GM23338 (cell line): ENCODE results near the gene CLEC5A. TPM values are rescaled to one million over a fixed set of nuclear protein-coding genes. Genes with fewer than 3 reads are reported as not detected.

ENCODE experiments used
- ATAC-seq: fragments of 200-7000 bp; cut with Tn5 transposase; 3 replicates; pipeline ENCODE4 v1.9.1; 2020
- DNase-seq: peaks from one replicate; pipeline ENCODE4 v3.0.0-alpha.2; 2015; ENCODE audit warnings: low spot score
- H2AFZ ChIP-seq: fragments of 200-600 bp; sonication (generic); 2 replicates; pipeline ENCODE4 v1.8.0; 2016; ENCODE audit warnings: antibody characterized with exemption, mild to moderate bottlenecking, moderate library complexity
- H3F3A ChIP-seq: fragments of 200-600 bp; sonication (generic); replicated peaks from 2 replicates; pipeline ENCODE4 v1.8.0; 2017; ENCODE audit warnings: antibody characterized with exemption, mixed run types, low read depth
- H3K27ac ChIP-seq: fragments of 200-600 bp; sonication (generic); 2 replicates; pipeline ENCODE4 v1.6.1; 2016; ENCODE audit warnings: low read depth
- H3K27me3 ChIP-seq: fragments of 200-600 bp; sonication (generic); 2 replicates; pipeline ENCODE4 v1.8.0; 2016; ENCODE audit warnings: mild to moderate bottlenecking, mixed run types, moderate library complexity; ENCODE audit not compliant: insufficient read depth
- H3K36me3 ChIP-seq: fragments of 200-600 bp; sonication (generic); 2 replicates; pipeline ENCODE4 v1.8.0; 2016; ENCODE audit warnings: mild to moderate bottlenecking; ENCODE audit not compliant: insufficient read depth
- H3K4me1 ChIP-seq: fragments of 200-600 bp; sonication (generic); 2 replicates; pipeline ENCODE4 v1.8.0; 2016; ENCODE audit warnings: mild to moderate bottlenecking, moderate library complexity; ENCODE audit not compliant: insufficient read depth
- H3K4me2 ChIP-seq: fragments of 200-600 bp; sonication (generic); 2 replicates; pipeline ENCODE4 v1.7.1; 2017; ENCODE audit warnings: mixed run types
- H3K4me3 ChIP-seq: fragments of 200-600 bp; sonication (generic); 2 replicates; pipeline ENCODE4 v1.6.1; 2016; ENCODE audit warnings: mixed run types
- H3K79me2 ChIP-seq: fragments of 200-600 bp; sonication (generic); replicated peaks from 2 replicates; pipeline ENCODE4 v1.8.0; 2017; ENCODE audit warnings: mild to moderate bottlenecking; ENCODE audit not compliant: insufficient read depth
- H3K9me2 ChIP-seq: fragments of 200-600 bp; sonication (generic); 2 replicates; pipeline ENCODE4 v1.8.0; 2017; ENCODE audit not compliant: insufficient read depth
- H4K20me1 ChIP-seq: fragments of 200-600 bp; sonication (generic); replicated peaks from 2 replicates; pipeline ENCODE4 v1.8.0; 2017; ENCODE audit warnings: mild to moderate bottlenecking; ENCODE audit not compliant: insufficient read depth
- H3K27ac Mint-ChIP-seq: 2 replicates; pipeline ENCODE4 v1.8.0; 2020; ENCODE audit warnings: inconsistent platforms, mild to moderate bottlenecking, moderate library complexity, mixed read lengths
- H3K27me3 Mint-ChIP-seq: 3 replicates; pipeline ENCODE4 v1.8.0; 2022; ENCODE audit warnings: low read depth, mild to moderate bottlenecking, moderate library complexity, mixed read lengths, inconsistent platforms; ENCODE audit not compliant: insufficient read depth, poor library complexity
- H3K36me3 Mint-ChIP-seq: 3 replicates; pipeline ENCODE4 v1.8.0; 2021; ENCODE audit warnings: low read depth, mild to moderate bottlenecking, inconsistent platforms, moderate library complexity, mixed read lengths
- H3K4me1 Mint-ChIP-seq: 3 replicates; pipeline ENCODE4 v1.8.0; 2020; ENCODE audit warnings: mild to moderate bottlenecking, inconsistent platforms, mixed read lengths
- H3K4me3 Mint-ChIP-seq: 3 replicates; pipeline ENCODE4 v1.8.0; 2021; ENCODE audit warnings: moderate library complexity, mild to moderate bottlenecking, inconsistent platforms, mixed read lengths
- H3K9me3 Mint-ChIP-seq: 3 replicates; pipeline ENCODE4 v1.8.0; 2020; ENCODE audit warnings: moderate library complexity, mild to moderate bottlenecking, inconsistent platforms, mixed read lengths
- CREB1 ChIP-seq: fragments of 250-450 bp; sonication (Bioruptor Pico); IDR thresholded peaks from 2 replicates; pipeline ENCODE4 v1.5.0; 2020; ENCODE audit warnings: low read depth, mild to moderate bottlenecking, moderate library complexity
- EZH2 ChIP-seq: fragments of 200-600 bp; sonication (generic); IDR thresholded peaks from one replicate; pipeline ENCODE4 v1.8.0; 2017; ENCODE audit warnings: antibody characterized with exemption, mild to moderate bottlenecking, low read depth; ENCODE audit not compliant: unreplicated experiment
- EZH2phosphoT487 ChIP-seq: fragments of 200-600 bp; sonication (generic); IDR thresholded peaks from one replicate; pipeline ENCODE4 v1.8.1; 2018; ENCODE audit warnings: antibody characterized with exemption; ENCODE audit not compliant: unreplicated experiment
- JUNB ChIP-seq: IDR thresholded peaks from one replicate; pipeline ENCODE4 v1.6.1; 2016; ENCODE audit warnings: antibody characterized with exemption; ENCODE audit not compliant: unreplicated experiment
- NANOG ChIP-seq: IDR thresholded peaks from 2 replicates; pipeline ENCODE4 v1.6.1; 2016; ENCODE audit warnings: antibody characterized with exemption, borderline replicate concordance
- POLR2AphosphoS5 ChIP-seq: IDR thresholded peaks from 2 replicates; pipeline ENCODE4 v1.6.1; 2016; ENCODE audit warnings: antibody characterized with exemption, low read depth
- STAT1 ChIP-seq: IDR thresholded peaks from one replicate; pipeline ENCODE4 v1.6.1; 2016; ENCODE audit warnings: antibody characterized with exemption; ENCODE audit not compliant: unreplicated experiment
- ZNF114 ChIP-seq: fragments of 250-450 bp; sonication (Bioruptor Pico); IDR thresholded peaks from 2 replicates; pipeline ENCODE4 v1.5.0; 2020; ENCODE audit warnings: mild to moderate bottlenecking, moderate library complexity
- polyA plus RNA-seq: library from polyadenylated mRNA; unstranded; fragments of >200 nt; fragmentation: Nextera tagmentation; extraction: Ambion mirVana; gene quantifications from 2 replicates; pipeline ENCODE4 v1.2.1, GENCODE V29; 2016
- total RNA-seq: library from RNA; depleted of rRNA; stranded (reverse); fragments of >200 nt; shearing (Covaris generic); gene quantifications from 2 replicates; pipeline ENCODE4 v1.2.3, GENCODE V29; 2014
- TF ChIP-seq, protein P1 (sequence below): IDR thresholded peaks from 2 replicates; pipeline ENCODE4 v1.6.1; 2016; ENCODE audit warnings: antibody characterized with exemption
- TF ChIP-seq, protein P2 (sequence below): fragments of 250-450 bp; sonication (Bioruptor Pico); IDR thresholded peaks from 2 replicates; pipeline ENCODE4 v1.5.0; 2020; ENCODE audit warnings: mild to moderate bottlenecking, moderate library complexity
- TF ChIP-seq, protein P3 (sequence below), 2 experiments: fragments of 200-600 bp in 1 of 2; sonication (generic) in 1 of 2; conservative IDR thresholded peaks; 2 replicates each; pipeline versions ENCODE4 v1.5.1 to v1.6.1; 2016 to 2017; ENCODE audit warnings: antibody characterized with exemption in 2 of 2, low read depth in 2 of 2, mild to moderate bottlenecking in 2 of 2, moderate library complexity in 1 of 2

Gene CLEC5A
- total and polyA plus RNA-seq, 2 experiments from 2014 or later, result not detected

DNA sequence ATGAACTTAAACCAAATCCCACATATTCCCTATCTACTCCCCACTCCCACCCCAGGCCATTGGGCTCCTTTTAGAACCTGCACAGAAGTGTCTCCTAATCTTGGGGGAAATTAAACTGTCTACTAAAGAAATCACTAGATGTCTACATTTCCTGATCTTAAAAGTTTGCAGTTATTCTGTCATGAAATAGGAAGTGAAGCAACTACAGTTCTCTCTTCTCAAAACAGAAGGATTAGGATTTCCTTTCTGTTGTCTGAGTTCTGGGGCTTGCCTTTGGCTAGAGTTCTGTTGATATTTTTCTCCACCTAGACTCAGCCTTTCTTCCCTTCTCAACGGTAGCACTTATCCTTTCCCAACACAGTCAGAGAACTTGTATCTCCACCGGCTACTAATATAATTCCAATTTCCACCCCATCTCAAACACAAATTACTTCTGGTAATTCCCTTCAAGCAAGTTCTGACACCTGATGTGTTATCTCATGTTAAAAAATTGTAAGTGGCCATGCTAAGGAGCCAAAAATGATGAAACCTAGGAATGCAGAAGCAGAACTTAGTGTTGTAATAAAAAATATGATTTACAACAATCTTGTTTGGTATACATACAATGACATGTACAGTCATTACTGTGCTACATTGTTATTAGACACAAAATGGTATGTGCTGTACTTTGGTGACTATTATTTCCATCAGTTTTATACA lies 18.5 kb downstream of the CLEC5A start (continued):
- TF ChIP-seq POLR2AphosphoS5, result no peak
- TF ChIP-seq, protein P1, sequence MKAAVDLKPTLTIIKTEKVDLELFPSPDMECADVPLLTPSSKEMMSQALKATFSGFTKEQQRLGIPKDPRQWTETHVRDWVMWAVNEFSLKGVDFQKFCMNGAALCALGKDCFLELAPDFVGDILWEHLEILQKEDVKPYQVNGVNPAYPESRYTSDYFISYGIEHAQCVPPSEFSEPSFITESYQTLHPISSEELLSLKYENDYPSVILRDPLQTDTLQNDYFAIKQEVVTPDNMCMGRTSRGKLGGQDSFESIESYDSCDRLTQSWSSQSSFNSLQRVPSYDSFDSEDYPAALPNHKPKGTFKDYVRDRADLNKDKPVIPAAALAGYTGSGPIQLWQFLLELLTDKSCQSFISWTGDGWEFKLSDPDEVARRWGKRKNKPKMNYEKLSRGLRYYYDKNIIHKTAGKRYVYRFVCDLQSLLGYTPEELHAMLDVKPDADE, result no peak

DNA sequence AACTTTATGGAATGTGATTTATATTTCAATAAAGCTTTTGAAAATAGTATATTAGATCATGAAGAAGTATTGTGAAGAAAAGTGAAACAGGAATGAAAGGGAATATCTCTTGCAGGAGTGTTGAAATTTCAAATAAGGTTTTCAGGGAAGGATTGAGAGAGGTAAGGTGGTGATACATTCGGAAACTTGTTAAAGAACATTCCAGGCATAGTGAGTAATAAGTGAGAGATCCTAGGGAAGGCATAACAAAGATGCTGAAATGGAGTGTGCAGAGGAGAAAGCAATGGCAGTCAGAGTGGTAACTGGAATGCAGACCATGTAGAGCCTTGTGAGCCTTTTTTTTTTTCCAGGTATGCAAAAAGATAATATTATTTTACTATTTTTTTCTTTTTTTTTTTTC lies 26.5 kb downstream of the CLEC5A start:
- ATAC-seq, result no peak
- H4K20me1 ChIP-seq, result no peaks in the 10 kb centered on the region
- no peaks in the 10 kb centered on the region for H3K27me3 ChIP-seq
- Mint-ChIP-seq H3K4me3 (no peak overlapping the region), H3K27ac (no peak overlapping the region), H3K27me3 (no peaks in the 10 kb centered on the region), H3K36me3 (peaks cover 2% of the 10 kb centered on the region; the same call in 1 of the 3 replicates), H3K9me3 (peaks cover 3% of the 10 kb centered on the region; the same call in 2 of the 3 replicates), H3K4me1 (no peaks in the 10 kb centered on the region; the same call in 2 of the 3 replicates)
- H3K4me1 ChIP-seq, result no peaks in the 10 kb centered on the region
- no peak overlapping the region for H2AFZ ChIP-seq
- H3K9me2 ChIP-seq, result 0 out of 2 replicates have a peak, but pooled peaks cover 3% of the 10 kb centered on the region
- H3F3A ChIP-seq, result no peaks in the 10 kb centered on the region
- H3K79me2 ChIP-seq, result no peaks in the 10 kb centered on the region
- H3K4me3 ChIP-seq, result no peak overlapping the region
- H3K36me3 ChIP-seq, result no peaks in the 10 kb centered on the region
- DNase-seq, result no peak
- no peak overlapping the region for H3K4me2 ChIP-seq
- no peak overlapping the region for H3K27ac ChIP-seq
- no peak for TF ChIP-seq STAT1
- TF ChIP-seq, protein P2, sequence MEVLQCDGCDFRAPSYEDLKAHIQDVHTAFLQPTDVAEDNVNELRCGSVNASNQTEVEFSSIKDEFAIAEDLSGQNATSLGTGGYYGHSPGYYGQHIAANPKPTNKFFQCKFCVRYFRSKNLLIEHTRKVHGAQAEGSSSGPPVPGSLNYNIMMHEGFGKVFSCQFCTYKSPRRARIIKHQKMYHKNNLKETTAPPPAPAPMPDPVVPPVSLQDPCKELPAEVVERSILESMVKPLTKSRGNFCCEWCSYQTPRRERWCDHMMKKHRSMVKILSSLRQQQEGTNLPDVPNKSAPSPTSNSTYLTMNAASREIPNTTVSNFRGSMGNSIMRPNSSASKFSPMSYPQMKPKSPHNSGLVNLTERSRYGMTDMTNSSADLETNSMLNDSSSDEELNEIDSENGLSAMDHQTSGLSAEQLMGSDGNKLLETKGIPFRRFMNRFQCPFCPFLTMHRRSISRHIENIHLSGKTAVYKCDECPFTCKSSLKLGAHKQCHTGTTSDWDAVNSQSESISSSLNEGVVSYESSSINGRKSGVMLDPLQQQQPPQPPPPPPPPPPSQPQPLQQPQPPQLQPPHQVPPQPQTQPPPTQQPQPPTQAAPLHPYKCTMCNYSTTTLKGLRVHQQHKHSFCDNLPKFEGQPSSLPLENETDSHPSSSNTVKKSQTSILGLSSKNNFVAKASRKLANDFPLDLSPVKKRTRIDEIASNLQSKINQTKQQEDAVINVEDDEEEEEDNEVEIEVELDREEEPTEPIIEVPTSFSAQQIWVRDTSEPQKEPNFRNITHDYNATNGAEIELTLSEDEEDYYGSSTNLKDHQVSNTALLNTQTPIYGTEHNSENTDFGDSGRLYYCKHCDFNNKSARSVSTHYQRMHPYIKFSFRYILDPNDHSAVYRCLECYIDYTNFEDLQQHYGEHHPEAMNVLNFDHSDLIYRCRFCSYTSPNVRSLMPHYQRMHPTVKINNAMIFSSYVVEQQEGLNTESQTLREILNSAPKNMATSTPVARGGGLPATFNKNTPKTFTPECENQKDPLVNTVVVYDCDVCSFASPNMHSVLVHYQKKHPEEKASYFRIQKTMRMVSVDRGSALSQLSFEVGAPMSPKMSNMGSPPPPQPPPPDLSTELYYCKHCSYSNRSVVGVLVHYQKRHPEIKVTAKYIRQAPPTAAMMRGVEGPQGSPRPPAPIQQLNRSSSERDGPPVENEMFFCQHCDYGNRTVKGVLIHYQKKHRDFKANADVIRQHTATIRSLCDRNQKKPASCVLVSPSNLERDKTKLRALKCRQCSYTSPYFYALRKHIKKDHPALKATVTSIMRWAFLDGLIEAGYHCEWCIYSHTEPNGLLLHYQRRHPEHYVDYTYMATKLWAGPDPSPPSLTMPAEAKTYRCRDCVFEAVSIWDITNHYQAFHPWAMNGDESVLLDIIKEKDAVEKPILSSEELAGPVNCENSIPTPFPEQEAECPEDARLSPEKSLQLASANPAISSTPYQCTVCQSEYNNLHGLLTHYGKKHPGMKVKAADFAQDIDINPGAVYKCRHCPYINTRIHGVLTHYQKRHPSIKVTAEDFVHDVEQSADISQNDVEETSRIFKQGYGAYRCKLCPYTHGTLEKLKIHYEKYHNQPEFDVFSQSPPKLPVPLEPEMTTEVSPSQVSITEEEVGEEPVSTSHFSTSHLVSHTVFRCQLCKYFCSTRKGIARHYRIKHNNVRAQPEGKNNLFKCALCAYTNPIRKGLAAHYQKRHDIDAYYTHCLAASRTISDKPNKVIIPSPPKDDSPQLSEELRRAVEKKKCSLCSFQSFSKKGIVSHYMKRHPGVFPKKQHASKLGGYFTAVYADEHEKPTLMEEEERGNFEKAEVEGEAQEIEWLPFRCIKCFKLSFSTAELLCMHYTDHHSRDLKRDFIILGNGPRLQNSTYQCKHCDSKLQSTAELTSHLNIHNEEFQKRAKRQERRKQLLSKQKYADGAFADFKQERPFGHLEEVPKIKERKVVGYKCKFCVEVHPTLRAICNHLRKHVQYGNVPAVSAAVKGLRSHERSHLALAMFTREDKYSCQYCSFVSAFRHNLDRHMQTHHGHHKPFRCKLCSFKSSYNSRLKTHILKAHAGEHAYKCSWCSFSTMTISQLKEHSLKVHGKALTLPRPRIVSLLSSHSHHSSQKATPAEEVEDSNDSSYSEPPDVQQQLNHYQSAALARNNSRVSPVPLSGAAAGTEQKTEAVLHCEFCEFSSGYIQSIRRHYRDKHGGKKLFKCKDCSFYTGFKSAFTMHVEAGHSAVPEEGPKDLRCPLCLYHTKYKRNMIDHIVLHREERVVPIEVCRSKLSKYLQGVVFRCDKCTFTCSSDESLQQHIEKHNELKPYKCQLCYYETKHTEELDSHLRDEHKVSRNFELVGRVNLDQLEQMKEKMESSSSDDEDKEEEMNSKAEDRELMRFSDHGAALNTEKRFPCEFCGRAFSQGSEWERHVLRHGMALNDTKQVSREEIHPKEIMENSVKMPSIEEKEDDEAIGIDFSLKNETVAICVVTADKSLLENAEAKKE (CRISPR knock-in tag), result no peak
- TF ChIP-seq EZH2phosphoT487, result no peak
- TF ChIP-seq, protein P3, sequence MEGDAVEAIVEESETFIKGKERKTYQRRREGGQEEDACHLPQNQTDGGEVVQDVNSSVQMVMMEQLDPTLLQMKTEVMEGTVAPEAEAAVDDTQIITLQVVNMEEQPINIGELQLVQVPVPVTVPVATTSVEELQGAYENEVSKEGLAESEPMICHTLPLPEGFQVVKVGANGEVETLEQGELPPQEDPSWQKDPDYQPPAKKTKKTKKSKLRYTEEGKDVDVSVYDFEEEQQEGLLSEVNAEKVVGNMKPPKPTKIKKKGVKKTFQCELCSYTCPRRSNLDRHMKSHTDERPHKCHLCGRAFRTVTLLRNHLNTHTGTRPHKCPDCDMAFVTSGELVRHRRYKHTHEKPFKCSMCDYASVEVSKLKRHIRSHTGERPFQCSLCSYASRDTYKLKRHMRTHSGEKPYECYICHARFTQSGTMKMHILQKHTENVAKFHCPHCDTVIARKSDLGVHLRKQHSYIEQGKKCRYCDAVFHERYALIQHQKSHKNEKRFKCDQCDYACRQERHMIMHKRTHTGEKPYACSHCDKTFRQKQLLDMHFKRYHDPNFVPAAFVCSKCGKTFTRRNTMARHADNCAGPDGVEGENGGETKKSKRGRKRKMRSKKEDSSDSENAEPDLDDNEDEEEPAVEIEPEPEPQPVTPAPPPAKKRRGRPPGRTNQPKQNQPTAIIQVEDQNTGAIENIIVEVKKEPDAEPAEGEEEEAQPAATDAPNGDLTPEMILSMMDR (conservative IDR thresholded peaks at IDR 0.05; ENCODE audit: low read depth in 2 of 2), result no peak
- TF ChIP-seq, protein P1, result no peak
- no peak for TF ChIP-seq EZH2
- no peak for TF ChIP-seq JUNB
- TF ChIP-seq POLR2AphosphoS5, result no peak
- no peak for TF ChIP-seq NANOG
- no peak for TF ChIP-seq ZNF114
- TF ChIP-seq CREB1, result no peak
